GM21619 (cell line): ENCODE data around the gene SLAIN2.
"Not testable (repeated sequence)": the region's sequence is repeated elsewhere in the genome, so short reads cannot be mapped to it uniquely, and the experiment has no call there.

Experiments
- ATAC-seq: cut with Tn5 transposase; IDR thresholded peaks from one replicate; pipeline ENCODE4 v1.9.1; 2021; ENCODE audit not compliant: unreplicated experiment

Gene SLAIN2

DNA sequence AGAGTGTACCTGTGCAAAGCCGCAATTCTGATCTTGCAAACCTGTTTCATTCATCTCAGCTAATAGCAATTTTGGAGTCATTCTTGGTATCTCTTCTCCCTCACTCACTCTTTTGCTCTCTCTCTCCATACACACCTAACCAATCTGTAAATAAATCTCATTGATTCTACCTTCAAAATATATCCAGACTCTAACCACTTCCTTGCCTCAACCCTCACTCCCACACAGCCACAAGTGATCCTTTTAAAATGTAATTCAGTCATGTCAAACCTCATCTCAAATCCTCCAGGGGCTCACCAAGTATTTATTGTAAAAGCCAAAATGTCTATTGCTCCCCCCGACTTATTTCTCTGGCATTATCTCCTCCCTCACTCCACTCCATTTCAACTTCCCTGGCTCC lies 90.1 kb downstream of the SLAIN2 start:
- no peak for ATAC-seq

DNA sequence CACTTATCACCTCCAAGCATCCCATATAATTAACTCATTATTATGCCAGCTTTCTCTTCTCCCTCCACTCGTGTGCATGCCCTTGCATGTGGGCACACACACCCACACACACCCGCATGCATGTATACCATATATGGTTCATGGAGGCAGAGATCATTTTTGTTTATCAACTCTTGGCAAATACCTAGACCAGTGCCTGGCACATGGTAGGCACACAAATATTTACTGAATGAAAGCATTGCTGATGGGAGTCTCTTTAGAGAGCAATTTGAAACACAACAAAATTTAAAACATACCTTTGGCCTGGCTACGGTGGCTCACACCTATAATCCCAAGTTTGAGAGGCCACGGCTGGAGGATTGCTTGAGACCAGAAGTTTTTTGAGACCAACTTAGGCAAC lies 90.7 kb downstream of the SLAIN2 start:
- ATAC-seq: no peak

DNA sequence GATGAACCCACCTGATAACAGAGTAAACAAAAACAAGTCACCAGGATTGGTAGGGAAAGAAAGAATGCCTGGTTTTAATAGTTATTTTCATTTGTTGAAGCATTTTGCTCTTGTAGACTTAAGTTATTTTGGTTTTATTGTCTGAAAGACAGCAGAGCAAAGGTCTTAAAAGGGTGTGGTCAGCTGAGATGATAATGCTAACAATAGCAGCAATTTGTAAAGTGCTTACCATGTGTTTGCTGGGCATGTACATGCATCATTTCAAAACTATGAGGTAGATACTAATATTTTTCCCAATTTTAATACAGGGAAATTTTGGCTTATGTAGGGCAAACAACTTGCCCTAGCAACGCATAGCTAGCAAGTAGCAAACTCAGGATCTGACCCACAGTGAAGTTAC lies 95.0 kb downstream of the SLAIN2 start:
- ATAC-seq: no peak

DNA sequence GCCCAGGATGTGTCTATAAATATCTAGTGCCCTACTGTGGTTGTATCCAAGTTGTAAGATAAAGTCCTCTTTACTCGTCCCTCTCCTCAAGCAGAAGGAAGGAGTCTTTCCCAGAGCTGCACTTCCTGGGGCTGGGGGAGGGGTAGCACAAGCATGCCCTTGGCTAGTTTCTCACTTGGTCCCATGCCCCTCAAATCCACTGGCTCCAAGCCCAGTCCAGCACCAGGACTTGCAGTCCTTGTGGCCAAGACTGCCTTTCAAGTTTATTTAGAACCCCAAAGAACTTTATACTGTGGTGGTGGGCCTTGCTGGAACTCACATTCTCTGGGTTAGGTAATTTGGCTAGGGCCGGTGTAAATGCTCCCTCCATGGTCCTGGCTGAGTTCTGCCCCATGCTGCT lies 98.7 kb downstream of the SLAIN2 start:
- no peak for ATAC-seq

DNA sequence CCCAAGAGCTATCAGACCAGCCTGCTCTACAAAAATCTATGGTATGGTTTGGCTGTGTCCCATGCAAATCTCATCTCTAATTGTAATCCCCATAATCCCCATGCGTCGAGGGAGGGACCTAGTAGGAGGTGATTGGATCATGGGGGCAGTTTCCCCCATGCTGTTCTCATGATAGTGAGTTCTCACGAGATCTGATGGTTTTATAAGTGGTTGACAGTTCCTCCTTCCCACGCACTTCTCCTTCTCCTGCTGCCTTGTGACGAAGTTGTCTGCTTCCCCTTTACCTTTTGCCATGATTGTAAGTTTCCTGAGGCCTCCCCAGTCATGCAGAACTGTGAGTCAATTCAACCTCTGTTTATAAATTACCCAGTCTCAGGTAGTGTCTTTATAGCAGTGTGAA lies 99.6 kb downstream of the SLAIN2 start:
- not testable (repeated sequence) for ATAC-seq

DNA sequence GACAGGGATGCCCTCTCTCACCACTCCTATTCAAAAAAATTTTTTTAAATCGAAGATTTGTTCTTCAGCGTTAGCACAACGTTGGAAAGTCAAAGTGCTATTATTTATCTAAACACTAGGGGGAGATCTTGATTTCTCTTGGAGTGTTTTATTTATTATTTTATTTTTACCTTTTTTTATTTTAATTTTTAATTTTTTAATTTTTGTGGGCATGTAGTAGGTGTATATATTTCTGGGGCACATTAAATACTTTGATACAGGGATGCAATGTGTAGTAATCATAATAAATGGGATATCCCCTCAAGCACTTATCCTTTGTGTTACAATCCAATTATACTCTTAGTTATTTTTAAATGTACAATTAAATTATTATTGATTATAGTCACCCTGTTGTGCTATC lies 104.4 kb downstream of the SLAIN2 start:
- ATAC-seq: no peak

DNA sequence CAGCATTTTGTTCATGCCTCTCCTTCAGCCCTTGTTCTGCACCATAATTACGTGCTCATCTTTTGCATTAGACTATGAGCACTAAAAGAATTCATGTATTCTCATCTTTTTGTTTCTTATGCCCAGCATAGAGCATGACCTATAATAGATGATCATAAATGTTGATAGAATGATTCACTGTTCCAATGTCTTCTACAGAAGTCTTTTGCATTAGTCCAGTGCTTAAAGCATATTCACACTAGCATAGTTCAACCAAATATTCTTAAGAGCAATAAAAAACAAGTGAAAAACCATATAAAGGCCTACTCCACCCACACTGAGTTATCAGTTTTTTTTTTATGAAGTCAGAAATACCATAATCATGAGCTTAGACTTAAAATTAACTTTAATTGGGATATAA lies 105.3 kb downstream of the SLAIN2 start:
- ATAC-seq: no peak

DNA sequence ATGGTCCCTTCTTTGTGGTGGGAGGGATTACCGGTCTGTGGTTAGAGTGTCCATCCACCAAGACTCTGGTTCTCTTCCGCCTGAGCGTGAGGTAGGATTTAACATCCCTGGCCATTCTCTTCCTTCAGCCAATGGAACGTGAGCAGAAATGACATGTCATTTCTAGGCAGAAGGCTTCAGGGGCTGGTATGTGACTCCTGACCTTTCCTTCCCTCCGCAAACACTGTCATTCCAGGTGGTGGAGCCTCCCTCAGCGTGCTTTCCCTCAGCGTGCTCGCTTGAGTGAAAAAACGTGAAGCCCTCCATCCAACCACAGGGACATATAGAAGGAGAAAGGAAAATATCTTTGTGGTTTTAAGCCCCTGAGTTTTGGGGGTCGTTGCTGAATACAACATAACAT lies 107.8 kb downstream of the SLAIN2 start:
- ATAC-seq: no peak

DNA sequence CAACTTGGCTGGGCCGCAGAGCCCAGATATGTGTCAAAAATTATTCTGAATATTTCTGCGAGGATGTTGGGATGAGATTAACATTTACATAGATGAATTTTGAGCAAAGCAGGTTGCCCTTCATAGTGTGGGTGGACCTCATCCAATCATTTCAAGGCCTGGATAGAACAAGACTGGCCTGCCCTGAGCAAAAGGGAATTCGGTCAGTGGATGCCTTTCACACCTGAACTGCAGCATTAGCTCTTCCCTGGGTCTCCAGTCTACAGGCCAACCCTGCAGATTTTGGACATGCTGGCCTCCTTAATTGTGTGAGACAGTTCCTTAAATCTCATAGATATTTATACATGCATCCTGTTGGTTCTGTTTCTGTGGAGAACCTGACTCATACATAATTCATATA lies 109.4 kb downstream of the SLAIN2 start:
- no peak for ATAC-seq

DNA sequence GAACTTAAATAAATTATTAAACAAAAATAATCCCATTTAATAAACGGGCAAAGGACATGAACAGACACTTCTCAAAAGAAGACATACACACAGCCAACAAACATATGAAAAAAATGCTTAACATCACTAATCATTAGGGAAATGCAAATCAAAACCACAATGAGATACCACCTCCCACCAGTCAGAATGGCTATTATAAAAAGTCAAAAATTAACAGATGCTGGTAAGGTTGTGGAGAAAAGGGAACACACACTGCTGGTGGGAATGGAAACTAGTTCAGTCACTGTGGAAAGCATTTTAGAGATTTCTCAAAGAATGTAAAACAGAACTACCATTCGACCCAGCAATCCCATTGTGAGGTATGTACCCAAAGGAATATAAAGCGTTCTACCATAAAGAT lies 110.3 kb downstream of the SLAIN2 start:
- not testable (repeated sequence) for ATAC-seq

DNA sequence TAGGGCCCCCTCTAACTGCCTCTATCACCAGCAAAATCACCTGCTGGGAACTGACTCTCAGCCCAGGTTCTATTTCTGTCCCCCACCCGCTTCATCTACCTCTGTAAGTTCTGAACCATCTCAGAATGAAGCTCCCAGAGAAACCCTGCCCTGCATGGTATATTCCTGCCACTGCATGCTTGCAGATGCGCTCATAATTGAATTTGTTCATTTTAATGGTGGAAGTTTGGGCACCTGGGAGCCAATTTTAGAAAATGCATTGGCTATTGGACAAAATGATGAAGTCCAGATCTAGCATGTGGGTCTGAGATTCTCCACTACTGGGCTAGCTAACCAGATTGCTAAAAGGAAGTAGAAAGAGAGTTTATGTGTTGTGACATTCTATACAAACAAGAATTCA lies 113.3 kb downstream of the SLAIN2 start:
- no peak for ATAC-seq

DNA sequence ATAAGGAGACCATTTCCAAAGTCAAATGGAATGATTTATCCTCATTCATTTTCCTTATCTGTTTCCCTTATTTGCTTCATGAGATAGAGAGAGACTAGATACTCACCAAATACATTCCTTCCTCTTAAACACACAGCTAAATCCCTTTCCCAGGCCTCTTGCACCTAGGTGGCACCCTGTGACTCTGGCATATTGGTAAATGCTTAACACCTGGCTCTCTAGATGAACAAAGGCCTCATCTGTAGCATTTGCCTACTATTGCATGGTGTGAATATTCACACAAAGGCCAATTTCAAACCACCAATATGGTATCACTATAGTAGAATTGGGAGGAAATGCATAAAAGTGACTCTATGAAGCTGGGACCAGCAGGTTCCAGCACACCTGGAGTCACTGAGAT lies 119.7 kb downstream of the SLAIN2 start:
- ATAC-seq: no peak

DNA sequence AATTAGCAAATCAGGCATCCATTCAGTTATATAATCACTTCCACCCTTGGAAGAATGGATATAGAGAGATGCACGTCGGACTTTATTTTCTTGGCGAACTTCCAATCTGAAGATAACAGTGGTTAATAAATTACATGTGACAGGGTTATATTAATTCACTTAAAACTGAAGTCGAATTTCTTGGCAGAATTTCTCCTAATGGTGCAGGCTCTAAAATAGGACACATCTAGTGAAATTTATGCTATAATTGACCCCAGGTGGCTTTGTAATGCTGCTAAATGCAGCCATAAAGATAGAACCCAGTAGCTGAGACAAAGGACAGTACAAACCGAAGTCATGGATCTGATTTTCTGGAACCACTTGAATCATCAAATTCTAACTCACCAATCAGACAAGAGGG lies 121.0 kb downstream of the SLAIN2 start:
- ATAC-seq: no peak

DNA sequence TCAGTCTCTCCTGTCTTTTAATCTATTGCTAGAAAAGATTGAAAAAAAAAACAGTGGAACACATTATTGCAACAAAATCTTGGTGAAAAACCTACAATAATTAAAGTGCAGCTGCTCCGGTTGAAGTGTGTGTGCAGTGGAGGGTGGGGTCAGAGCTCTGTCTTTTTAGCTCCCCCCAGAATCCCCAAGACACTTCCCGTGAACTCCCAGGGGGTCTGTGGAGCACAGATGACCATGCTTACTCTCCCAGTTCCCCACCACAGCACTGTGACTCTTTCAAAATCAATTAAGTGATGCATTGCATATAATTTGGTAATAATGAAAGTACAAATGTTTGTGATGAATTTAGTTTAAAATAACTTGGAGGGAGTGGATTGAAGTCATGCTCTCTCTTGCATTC lies 126.1 kb downstream of the SLAIN2 start:
- no peak for ATAC-seq

DNA sequence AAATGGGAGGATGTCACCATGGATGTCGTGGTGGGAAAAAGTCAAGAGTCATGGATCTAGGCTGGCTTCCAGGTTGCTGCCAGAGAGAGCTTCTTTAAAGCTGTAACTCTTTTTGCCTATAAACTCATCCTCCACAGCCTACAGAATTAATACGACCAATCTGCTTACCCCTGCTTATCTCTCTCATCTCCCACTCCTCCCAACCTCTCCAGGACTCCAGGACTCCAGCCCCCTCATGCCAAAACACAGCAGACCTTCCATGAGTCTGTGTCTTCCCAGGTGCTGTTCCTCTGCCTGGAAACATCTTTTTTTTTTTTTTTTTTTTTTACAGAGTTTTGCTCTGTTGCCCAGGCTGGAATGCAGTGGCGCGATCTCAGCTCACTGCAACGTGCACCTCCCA lies 126.6 kb downstream of the SLAIN2 start:
- no peak for ATAC-seq

DNA sequence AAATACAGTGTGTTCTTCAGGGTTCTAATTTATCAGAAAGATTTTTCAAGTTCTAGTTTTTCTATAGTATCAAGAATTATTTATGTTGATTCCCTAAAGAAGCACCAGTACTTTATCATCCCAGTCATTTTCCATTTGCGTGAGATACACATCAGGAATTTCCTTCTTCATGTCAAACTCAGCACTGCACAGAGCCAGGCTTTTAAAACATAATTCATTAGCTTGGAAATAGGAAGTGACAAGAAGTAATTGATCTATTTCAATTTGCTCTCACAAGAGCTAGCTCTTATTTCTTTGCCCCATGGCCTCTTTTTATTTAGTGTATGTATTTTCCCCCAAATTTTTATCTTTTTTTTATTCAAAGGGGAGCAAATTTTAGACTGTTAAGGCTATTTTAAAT lies 128.8 kb downstream of the SLAIN2 start:
- no peak for ATAC-seq

DNA sequence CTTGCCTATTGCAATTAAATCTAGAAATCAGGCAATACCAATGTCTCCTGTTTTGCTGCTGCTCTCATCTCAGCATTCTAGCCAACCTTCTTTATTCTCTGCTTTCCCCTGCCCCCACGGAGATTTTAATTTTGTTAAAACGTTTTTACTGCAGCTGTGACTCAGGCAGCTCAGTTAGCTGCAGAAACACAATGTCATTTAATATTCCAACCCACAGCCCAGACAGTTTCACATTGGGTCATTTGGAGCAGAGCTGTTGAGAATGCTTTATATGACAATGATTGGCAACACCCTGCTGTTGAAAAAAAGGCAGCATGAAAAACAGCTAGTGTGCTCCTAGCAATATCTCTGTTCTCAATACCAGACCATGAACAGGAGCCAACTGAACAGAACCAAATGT lies 129.2 kb downstream of the SLAIN2 start:
- ATAC-seq: no peak

DNA sequence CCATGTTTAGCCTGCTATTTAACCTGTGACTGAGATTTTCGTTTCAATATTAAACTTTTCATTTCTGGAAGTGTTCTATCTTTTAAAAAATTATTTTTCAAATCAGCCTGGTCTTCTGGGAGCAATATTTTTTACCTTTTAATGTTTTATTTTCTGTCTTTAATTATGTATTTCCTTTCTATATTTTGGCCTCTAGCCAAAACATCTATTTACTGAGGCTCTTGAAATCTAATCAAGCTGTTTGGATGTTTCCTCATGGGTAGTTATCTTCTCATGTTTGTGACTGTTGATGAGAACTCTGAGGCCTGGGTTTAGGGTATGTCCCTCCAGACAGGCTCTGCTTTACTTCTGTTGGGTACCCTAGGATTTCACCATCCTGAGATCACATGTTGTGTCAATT lies 131.5 kb downstream of the SLAIN2 start:
- ATAC-seq: no peak

DNA sequence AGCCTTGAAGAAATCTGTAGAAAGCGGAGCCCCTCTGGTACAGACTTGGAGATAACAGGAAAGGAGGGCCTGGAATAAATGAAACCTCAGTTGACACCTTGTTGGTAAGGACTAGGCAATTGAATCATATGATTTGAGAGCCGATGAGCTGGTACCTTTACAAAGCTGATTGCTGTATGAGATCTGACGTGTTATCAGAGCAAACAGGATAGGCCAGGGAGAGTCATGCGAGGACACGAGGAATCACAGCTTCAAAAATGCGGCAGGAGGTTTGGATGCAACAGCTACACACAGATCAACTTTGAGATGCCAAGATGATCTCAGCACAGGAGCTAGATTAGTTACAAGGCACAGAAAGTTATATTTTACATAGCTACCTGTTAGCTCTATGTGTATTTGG lies 134.4 kb downstream of the SLAIN2 start:
- no peak for ATAC-seq
